Gastrocnemius medialis (tissue), 4 donors: ENCODE results near the gene ENDOD1. TPM values are rescaled to one million over a fixed set of nuclear protein-coding genes. Genes with fewer than 3 reads are reported as not detected.
A peak's percentile ranks its signal among the peaks of the same experiment; 100 is the strongest.

ENCODE experiments used
- ATAC-seq, 2 donors: fragments of 150-250 bp; one replicate each; pipeline ENCODE4 v1.9.1; 2016
- DNase-seq, 2 donors: peaks; one replicate each; pipeline ENCODE4 v3.0.0-alpha.2; 2019
- H3K27ac ChIP-seq, 4 donors: fragments of 200-600 bp; sonication (generic); 1 replicate in 1 of 4; 2 replicates in 3 of 4; pipeline ENCODE4 v1.5.1; 2016 to 2018; ENCODE audit warnings: mild to moderate bottlenecking in 2 of 4, moderate library complexity in 1 of 4
- H3K27me3 ChIP-seq, 3 donors: fragments of 200-600 bp; sonication (generic) in 2 of 3; 1 replicate in 1 of 3; 2 replicates in 2 of 3; pipeline versions ENCODE4 v1.5.1 to v1.6.0; 2016 to 2019; ENCODE audit warnings: mild to moderate bottlenecking in 1 of 3, moderate library complexity in 1 of 3
- H3K36me3 ChIP-seq, 2 donors: fragments of 200-600 bp; sonication (generic) in 1 of 2; one replicate each; pipeline ENCODE4 v1.5.1; 2017 to 2018
- H3K4me1 ChIP-seq, 2 donors: fragments of 200-600 bp; sonication (generic) in 1 of 2; one replicate each; pipeline ENCODE4 v1.5.1; 2016 to 2017; ENCODE audit warnings: mild to moderate bottlenecking in 2 of 2
- H3K4me3 ChIP-seq, 4 donors: fragments of 200-600 bp; sonication (generic) in 3 of 4; 1 replicate in 1 of 4; 2 replicates in 3 of 4; pipeline ENCODE4 v1.5.1; 2016 to 2019; ENCODE audit warnings: mild to moderate bottlenecking in 2 of 4
- H3K9me3 ChIP-seq, 3 donors: fragments of 200-600 bp; sonication (generic) in 2 of 3; 1 replicate in 1 of 3; 2 replicates in 2 of 3; pipeline ENCODE4 v1.5.1; 2016 to 2019
- POLR2A ChIP-seq, 2 donors: fragments of 450-650 bp; IDR thresholded peaks; one replicate each; pipeline ENCODE4 v1.6.1; 2017; ENCODE audit warnings: antibody characterized with exemption in 2 of 2, mild to moderate bottlenecking in 2 of 2, moderate library complexity in 2 of 2
- in situ Hi-C, 4 donors: fragments of 200-750 bp; cut with MboI; loops; one replicate each; pipeline versions ENCODE4 v1.15.0 to v1.8.0; 2017; ENCODE audit warnings: low sequenced_read_pairs in 4 of 4
- intact Hi-C: fragments of 100-400 bp; cut with DNase I; formaldehyde crosslinking; loops from one replicate; pipeline ENCODE4 v1.15.1; 2023; ENCODE audit warnings: low total_unique reads
- total RNA-seq, 4 donors: library from RNA; depleted of rRNA; stranded (reverse); fragments of >200 nt; gene quantifications; one replicate each; pipeline versions ENCODE4 v1.1.0 to v1.2.3, GENCODE V29; 2016
- TF ChIP-seq, protein P1 (sequence below), 5 experiments: fragments of 450-650 bp in 3 of 5; fragments of 200-600 bp in 2 of 5; sonication (generic) in 2 of 5; IDR thresholded peaks in 4 of 5; conservative IDR thresholded peaks in 1 of 5; 1 replicate in 4 of 5; 2 replicates in 1 of 5; pipeline ENCODE4 v1.5.1; 2016 to 2019; ENCODE audit warnings: antibody characterized with exemption in 5 of 5, mild to moderate bottlenecking in 3 of 5, moderate library complexity in 3 of 5

Gene ENDOD1
- total RNA-seq, 4 donors from 2014 or later = 17.5 to 35.2 (median 27.6) TPM

DNA sequence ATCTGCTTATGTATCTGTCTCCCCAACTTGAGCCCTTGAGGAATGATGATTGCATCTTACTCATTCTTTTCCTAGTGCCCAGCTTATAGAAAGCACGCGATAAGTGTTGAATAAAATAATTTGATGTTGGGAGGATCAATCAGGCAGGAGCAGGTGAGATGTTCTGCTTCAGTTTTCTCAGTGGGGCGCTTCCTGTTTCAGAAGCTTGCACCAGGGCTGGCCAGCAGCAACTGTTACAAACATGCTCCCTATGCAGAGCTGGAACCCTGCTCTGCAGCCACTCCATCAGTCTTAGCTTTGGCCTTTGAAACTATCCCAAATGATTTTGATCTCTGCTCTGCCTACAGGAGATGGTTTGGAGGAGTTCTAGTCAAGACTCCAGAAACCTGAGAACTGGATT lies 3.9 kb downstream of the ENDOD1 start:
- H3K4me3 ChIP-seq = no peak overlapping the region
- H3K4me1 ChIP-seq = peaks cover 56 to 66% of the 10 kb centered on the region in 2 donors
- H3K27me3 ChIP-seq = no peaks in the 10 kb centered on the region
- intact Hi-C loops (loop anchor here (10.0 kb wide), 1 partner anchor 329 kb away; the partner anchor contains the start of gene AMOTL1), in situ Hi-C loops (loop anchor here in 1 of 4 donors (25.0 kb wide), 1 partner anchor 331 kb away; the partner anchor contains the start of gene AMOTL1)
- no peak for DNase-seq
- H3K27ac ChIP-seq = peak overlapping the region; percentile 84 to 97 (median 89)
- no peak for ATAC-seq
- H3K36me3 ChIP-seq = no peaks in the 10 kb centered on the region
- TF ChIP-seq POLR2A (IDR thresholded peaks at IDR 0.05) = no peak
- TF ChIP-seq, protein P1, sequence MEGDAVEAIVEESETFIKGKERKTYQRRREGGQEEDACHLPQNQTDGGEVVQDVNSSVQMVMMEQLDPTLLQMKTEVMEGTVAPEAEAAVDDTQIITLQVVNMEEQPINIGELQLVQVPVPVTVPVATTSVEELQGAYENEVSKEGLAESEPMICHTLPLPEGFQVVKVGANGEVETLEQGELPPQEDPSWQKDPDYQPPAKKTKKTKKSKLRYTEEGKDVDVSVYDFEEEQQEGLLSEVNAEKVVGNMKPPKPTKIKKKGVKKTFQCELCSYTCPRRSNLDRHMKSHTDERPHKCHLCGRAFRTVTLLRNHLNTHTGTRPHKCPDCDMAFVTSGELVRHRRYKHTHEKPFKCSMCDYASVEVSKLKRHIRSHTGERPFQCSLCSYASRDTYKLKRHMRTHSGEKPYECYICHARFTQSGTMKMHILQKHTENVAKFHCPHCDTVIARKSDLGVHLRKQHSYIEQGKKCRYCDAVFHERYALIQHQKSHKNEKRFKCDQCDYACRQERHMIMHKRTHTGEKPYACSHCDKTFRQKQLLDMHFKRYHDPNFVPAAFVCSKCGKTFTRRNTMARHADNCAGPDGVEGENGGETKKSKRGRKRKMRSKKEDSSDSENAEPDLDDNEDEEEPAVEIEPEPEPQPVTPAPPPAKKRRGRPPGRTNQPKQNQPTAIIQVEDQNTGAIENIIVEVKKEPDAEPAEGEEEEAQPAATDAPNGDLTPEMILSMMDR (IDR thresholded peaks at IDR 0.05 in 4 of 5, conservative IDR thresholded peaks at IDR 0.05 in 1 of 5) = no peak
- no peaks in the 10 kb centered on the region for H3K9me3 ChIP-seq

DNA sequence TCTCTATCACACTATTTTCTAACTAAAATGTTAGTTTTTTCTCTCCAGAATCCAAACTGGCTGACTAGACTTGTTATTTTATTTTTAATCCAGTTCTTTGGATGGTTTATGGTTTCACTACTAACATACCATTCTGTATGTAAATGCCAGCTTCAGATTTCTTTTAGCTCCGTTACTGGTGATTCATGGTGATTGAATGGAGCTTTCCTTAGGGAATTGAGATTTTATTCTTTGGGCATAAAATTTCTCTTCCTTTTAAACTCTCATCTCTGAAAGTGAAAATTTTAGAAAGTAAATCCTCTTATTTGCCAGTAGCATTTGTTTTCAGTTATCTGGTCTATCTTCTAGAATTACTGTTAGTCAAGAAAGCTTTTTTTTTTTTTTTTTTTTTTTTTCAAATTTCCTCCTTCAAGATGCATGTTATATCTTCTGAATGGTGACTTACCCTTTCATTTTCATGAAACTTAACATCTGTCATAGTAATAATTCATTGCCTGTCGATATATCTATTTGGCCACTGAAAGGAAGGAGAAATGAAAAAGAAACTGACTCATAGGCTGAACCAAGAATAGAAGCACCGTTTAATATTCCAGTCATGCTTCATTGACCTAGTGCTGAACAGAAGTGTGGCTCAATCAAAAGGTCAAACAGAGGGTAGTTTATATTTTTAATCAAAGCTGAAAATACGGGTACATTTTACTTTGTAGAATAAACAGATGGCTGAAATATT lies 6.4 kb downstream of the ENDOD1 start:
- Histone ChIP-seq H3K27ac (peak overlapping the region; percentile 84 to 97 (median 89)), H3K4me1 (peaks cover 51 to 62% of the 10 kb centered on the region in 2 donors), H3K9me3 (no peaks in the 10 kb centered on the region), H3K36me3 (no peaks in the 10 kb centered on the region), H3K4me3 (peak overlapping the region in 2 of 4 donors; percentile 4 to 10), H3K27me3 (no peaks in the 10 kb centered on the region)
- ATAC-seq (peak; percentile 86 to 92), DNase-seq (no peak)
- in situ Hi-C loops = loop anchor here in 1 of 4 donors (25.0 kb wide), 1 partner anchor 334 kb away; the partner anchor contains the start of gene AMOTL1
- TF ChIP-seq POLR2A (IDR thresholded peaks at IDR 0.05) = no peak
- TF ChIP-seq, protein P1 (IDR thresholded peaks at IDR 0.05 in 4 of 5, conservative IDR thresholded peaks at IDR 0.05 in 1 of 5) = no peak
- intact Hi-C loops = loop anchor here (10.0 kb wide), 1 partner anchor 331 kb away; the partner anchor contains the start of gene AMOTL1

DNA sequence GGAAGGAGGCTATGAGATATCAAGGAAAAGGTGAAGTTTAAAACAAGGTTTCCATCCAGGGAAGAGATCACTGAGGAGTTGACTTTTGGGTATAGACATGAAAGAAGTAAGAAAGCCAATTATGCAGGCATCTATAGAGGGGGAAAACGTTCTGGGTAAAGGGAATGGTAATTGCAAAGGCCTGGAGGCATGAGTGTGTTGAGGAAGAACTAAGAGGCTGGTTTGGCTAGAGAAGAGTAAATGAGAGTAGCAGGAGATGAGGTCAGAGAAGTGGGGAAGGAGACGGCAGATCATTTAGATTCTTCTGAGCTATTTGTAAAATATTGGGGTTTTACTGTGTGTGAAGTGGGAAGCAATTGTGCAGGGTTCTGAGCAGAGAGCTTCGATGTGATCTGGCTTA lies 7.6 kb downstream of the ENDOD1 start:
- peak overlapping the region; percentile 84 to 97 (median 89) for H3K27ac ChIP-seq

DNA sequence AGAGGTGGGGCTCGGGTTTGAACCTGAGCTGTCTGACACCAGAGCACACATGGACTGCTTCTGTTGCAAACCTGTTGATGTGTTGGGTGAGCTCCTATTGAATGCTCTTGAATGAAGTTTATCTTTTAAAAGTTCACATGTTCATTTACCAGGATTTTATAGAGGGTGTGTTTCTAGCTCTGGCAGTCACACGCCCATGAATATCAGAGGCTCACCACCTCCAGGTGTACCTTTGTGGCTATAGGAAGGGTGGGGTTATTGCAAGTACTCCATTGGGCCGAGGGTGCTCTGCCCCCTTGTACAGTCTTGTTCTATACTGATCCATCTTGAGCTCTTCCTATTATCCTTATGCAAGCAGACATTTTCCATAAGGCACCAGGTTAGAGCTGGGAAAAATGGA lies 9.2 kb downstream of the ENDOD1 start:
- in situ Hi-C loops = loop anchor here in 1 of 4 donors (25.0 kb wide), 1 partner anchor 337 kb away; the partner anchor contains the start of gene AMOTL1
- Histone ChIP-seq H3K4me3 (no peak overlapping the region), H3K9me3 (no peaks in the 10 kb centered on the region), H3K27ac (peak overlapping the region in 3 of 4 donors; percentile 90 to 97 (median 94)), H3K36me3 (no peaks in the 10 kb centered on the region), H3K27me3 (no peaks in the 10 kb centered on the region), H3K4me1 (peaks cover 49 to 71% of the 10 kb centered on the region in 2 donors)
- no peak for DNase-seq
- no peak for ATAC-seq
- intact Hi-C loops = loop anchor here (10.0 kb wide), 1 partner anchor 334 kb away; the partner anchor contains the start of gene AMOTL1
- TF ChIP-seq POLR2A (IDR thresholded peaks at IDR 0.05) = no peak
- TF ChIP-seq, protein P1 (IDR thresholded peaks at IDR 0.05 in 4 of 5, conservative IDR thresholded peaks at IDR 0.05 in 1 of 5) = no peak

More for the DNA sequence above, 7.6 kb downstream of the ENDOD1 start:
- intact Hi-C loops = loop anchor here (10.0 kb wide), 1 partner anchor 332 kb away; the partner anchor contains the start of gene AMOTL1
- Histone ChIP-seq H3K4me1 (peaks cover 49 to 67% of the 10 kb centered on the region in 2 donors), H3K27me3 (no peaks in the 10 kb centered on the region), H3K9me3 (no peaks in the 10 kb centered on the region), H3K4me3 (no peak overlapping the region), H3K36me3 (no peaks in the 10 kb centered on the region)
- DNase-seq = no peak
- in situ Hi-C loops = loop anchor here in 1 of 4 donors (25.0 kb wide), 1 partner anchor 335 kb away; the partner anchor contains the start of gene AMOTL1
- TF ChIP-seq, protein P1 (IDR thresholded peaks at IDR 0.05 in 4 of 5, conservative IDR thresholded peaks at IDR 0.05 in 1 of 5) = no peak
- no peak for TF ChIP-seq POLR2A (IDR thresholded peaks at IDR 0.05)
- no peak for ATAC-seq
